DMS114 treated with DMSO at 0.1 percent for 48 hours (cell line): Measurements from ENCODE around the gene TNFAIP8L2.
A peak's percentile ranks its signal among the peaks of the same experiment; 100 is the strongest.

ENCODE experiments used
- DNase-seq: peaks from one replicate; lab custom pipeline; 2025; ENCODE audit not compliant: unreplicated experiment; lab: John Stamatoyannopoulos, UW

The TNFAIP8L2 gene

DNA sequence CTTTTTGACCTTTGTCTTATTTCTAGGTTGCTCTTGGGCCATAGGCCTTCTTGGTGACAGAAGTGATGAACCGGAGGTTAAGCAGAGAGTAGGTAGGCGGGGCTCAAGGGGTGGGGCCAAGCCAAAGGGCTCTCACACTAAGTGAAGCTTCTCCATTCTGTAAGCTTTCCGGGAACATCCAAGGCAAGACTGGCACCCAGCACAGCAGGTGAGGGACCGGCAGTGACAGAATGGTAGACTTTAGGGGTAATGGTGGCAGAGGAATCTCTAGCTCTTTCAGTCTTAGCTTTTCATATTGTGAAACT is at the start of gene TNFAIP8L2:
Gene TNFAIP8L2 (plus strand): TSS at position 135 of the 305 bp plus-strand sequence. CDS start 2,049 bp downstream, outside the sequence.
- no peak for DNase-seq

DNA sequence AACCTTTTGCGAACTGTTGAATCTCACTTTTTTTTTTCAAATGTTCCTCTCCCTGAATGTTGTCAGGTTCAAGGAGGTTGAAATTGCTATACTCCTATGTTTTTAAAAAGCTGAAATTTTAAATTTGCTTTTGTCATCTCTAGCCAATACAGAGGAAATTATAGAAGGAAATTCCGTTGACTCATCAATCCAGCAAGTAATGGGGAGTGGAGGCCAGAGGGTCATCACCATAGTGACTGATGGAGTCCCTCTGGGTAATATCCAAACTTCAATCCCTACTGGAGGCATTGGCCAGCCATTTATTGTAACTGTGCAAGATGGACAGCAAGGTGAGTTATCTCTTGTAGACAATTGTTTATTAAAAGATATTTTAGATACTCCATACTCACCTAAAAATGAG is 49.6 kb upstream of the TNFAIP8L2 start:
- no peak for DNase-seq

DNA sequence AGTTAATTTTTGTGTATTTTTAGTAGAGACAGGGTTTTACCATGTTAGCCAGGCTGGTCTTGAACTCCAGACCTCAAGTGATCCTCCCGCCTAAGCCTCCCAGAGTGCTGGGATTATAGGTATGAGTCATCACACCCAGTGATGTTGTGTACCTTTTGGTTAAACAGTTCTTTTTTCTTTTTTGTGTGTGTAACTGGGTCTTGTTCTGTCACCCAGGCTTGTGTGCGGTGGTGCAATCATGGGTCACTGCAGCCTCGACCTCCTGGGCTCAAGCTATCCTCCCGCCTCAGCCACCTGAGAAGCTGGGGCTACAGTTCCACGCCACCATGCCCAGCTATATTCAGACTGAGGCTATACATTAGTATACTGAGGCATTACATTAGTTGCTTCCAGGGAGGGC is 48.1 kb upstream of the TNFAIP8L2 start:
- no peak for DNase-seq

DNA sequence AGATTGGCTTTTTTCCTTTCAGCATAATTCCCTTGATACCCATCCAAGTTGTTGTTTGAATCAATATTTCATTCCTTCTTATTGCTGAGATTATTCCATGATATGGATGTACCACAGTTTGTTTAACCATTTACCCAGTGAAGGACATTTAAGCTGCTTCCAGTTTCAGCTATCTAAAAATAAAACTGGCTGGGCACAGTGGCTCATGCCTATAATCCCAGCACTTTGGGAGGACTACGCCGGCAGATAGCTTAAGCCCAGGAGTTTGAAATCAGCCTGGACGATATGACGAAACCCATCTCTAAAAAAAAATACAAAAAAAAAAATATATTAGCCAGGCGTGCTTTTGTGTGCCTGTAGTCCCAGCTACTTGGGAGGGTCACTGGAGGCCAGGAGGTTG is 42.6 kb upstream of the TNFAIP8L2 start:
- DNase-seq: no peak

DNA sequence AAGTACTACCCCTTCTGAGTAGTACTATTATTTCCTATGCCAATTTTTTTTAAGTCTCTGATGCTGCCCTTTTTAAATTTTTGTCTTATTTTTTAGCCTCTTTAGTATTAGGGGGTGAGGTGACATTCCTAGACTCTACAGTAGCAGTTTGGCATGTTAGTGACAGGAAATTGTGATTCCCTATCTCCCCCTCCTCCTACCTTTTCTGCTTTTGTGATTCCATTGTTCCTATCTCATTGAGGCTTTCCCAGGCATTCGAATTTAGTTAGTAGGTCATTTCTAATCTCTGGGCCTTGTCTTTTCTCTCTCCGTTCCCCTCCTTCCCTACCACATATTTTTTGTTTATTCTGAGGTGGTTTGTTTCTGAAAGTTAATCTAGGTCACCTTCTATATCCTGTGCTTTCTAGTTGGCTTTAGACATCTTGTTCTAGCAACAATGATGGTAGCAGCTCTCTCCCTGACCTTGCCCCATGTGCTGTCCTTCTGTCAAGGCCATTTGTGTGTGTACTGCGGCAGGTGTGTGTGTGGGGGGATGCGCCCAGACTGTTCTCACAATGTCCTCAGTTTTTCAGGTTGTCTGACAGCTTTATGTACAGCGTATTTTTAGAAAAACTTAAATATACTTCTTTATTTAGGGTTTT is 31.6 kb upstream of the TNFAIP8L2 start:
- no peak for DNase-seq

DNA sequence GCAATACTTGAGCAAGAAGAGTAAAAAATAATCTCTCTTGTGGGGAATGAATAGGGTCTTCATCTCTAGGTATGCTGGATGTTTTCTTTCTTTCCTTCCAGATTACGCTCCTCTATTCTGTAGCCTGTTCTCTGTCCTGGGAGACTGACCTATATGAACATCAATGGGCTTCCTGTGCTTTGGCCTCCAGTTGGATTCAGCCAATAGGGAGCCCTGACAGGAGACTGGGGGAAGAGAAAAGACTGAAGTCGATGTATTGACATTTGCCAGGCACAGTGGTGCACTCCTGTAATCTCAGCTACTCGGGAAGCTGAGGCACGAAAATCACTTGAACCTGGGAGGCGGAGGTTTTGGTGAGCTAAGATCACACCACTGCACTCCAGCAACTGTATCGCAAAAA is 27.6 kb upstream of the TNFAIP8L2 start:
- DNase-seq: no peak

DNA sequence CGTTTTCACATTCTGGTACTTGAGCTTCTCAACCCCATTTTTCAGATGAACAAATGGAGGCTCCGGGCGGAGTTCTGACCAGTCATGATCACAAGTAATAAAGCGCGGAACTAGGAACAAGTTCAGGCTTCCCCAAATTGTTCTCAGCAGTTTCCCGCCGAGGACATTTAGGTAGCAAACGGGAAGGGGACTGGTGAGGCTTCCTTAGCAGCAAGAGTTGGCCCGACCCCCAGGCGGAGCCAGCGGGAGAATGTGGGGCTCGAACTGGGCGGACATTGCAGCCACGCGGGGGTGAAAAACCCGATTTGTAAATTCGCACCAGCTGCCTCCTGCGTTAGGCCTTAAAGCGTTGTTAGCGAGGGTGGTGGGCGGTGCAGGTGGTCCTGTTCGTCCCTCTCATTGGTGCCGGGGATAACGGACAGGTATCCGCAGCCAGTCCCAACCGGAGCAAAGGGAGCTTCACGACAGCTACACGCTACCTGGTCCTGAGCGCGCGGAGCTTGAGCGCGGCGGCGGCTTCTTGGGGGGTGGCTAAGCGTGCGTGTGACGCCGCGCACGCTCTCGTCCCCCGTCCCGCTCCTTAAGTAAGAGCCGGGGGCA is 25.4 kb upstream of the TNFAIP8L2 start:
- DNase-seq: peak; percentile 82

DNA sequence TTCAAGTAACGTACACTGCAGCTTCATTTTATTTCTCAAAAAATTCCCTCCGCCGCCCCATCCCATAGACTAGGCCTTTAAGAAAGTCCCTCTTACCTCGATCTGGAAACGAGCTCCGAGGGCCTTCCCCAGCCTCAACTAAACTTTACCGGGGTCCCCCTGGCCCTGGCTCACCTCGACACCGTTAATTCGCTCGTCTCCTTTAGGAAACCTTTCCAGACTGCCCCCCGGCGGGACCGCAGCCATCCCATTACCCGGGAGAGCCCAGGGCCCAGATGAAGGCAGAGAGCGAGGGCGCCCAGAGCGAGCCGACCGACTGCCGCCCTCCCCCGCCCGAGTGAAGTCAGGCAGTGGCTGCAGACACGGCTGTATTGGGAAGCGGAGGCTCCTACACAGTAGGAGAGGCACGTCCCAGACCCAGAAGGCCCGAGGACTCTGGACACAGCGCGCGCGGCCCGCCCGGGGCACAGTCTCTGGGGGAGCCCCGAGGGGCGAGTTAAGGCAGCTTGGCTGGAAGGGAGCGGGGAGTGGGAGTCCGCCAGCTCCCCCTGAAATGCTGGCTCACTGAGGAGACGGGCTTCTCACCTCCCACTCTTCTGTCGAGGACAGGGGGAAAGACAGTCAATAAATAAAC is 24.6 kb upstream of the TNFAIP8L2 start:
- DNase-seq: no peak

DNA sequence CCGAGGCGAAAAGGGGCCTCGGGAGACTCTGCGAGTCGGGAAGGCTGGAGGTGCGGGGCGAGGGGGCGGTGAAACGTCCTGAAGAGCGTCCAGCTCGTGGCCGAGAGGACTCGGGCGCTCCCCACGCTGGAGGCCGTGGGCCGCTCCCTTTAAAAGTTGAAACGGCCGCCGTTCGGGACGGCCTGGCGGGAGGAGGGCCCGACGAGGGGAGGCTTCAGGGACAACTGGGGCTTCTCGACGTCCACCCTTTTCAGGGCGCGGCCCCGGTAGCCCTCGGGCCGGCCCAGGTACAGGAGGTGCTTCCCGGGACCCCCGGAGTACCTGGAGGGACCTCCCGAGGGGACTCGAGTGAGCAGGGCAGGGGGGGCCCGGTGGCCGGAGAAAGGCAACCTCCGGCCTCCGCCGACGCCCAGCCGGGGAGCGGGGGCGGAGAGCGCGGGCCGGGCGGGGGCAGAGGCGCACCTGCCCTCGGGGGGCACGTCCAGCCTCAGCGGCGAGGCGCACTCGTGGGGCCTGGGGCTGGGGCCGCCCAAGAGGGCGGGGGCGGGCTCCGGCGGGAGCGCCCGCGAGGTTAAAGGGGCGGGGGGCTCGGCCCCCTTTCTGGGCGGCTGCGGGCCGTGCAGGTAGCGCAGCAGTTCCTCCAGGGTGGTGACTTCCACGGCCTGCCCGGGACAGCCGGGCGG is 24.0 kb upstream of the TNFAIP8L2 start:
- no peak for DNase-seq

DNA sequence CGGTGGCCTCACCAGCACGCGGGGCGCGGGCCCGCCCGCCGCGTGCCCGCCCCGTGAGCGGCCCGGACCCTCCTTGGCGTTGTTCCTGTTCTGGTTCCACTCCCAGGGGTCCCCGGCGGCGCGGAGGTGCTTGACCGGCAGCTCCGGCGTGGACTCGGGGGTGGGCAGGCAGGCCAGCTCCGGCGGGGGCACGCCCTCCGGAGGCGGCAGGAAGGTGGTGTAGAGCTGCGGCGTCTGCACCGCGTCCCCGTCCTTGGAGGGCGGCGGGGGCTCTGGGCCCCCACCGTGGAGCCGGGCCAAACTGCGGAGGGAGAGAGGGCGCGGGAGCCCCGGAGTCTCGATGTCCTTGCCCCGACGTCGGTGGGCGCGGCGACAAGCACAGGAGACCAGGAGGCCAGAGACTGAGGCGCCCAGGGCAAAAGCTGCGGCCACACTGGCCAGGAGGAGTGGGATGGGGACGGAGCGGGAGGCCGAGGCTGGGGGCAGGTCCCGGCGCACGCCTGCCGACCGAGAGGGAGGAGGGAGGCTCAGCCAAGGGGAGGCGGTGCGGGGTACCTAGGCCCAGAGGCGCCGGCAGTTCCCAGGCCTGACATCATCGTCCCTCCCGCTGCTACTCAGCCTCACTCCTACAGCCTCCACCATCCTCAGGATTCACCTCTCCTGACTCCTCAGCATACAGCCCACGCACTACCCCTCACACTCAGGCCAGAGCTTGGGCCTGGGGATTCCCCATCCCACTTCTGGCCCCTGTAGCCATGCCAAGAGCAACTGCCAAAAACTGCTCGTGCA is 23.2 kb upstream of the TNFAIP8L2 start:
- no peak for DNase-seq

DNA sequence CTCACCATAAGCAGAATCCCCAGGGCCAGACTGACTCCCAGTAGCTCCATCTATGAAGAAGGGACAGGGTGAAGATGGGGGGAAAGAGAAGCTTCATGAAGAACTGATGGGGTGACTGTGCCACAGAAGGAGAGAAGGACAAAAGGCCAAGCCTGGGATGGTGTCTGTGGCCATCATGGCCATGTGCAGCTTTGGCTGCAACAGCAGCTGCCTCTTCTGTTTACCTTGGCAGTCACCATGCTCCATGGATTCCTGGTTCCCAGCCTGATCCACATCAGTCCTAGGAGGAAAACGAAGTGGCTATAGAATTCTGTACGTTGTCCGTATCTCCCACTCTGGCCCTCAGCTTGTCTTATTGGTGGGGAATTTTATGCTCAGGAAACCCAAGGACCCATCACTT is 22.1 kb upstream of the TNFAIP8L2 start:
- DNase-seq: no peak

DNA sequence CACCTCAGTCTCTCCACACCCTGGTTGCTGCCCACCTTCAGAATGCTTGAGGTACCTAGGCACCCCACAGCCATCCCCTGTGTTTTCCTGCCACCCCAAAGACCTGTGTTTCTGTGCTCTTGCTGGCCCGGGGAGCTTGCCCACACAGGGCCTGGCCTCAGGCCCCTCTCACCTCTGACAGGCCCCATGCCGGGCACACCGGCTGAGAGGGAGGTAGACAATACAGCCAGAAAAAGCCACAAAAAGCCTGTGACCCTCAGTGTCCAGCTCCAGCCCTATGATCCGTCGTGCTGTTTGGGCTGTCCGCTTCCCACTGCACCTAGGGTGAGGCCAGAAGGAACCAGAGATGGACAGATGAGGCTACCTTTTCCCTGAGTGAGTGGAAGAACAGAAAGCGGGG is 21.5 kb upstream of the TNFAIP8L2 start:
- no peak for DNase-seq

DNA sequence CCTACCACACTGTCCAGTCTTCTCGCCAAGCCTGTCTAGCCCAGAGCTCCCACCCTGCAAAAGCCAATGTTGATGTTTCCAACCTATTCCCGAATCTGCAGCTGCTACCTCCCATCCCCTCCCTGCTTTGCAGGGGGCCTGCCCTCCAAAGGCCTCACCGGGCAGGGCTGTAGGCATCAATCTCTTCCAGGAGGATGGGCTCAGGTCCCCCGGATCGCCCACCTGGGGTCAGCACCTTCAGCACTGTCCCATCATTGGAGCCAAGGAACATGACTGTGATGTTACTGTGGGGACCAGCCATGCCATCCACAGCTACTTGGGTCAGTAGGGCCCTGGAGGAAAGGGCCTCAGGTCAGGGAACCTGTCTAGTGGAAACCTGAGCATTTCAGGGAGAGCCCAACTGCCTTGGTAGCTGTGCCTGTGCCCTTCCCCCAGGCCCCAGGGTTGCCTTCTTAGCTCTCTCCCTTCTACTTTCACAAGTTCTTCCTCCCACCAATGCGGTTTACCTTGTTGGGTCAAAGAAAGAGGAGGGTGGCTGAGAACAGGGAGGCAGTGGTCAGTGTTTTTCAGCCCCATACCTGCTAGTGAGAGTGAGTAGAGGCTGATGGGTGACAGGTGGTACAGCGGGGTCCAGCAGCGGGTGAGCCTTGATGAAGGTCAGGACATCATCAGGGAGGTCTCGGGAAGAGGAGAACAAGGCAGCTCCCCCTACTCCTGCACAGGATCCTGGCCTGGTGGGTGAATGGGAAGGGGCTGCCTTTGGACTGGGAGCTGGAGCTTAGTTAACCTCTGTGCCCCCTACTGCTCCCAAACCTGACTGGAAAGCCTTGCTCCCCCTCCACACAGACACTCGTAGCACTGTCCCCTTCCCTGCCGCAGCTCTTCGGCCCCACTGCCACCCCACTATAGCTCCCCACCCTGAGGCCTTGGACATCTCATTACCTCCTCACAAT is 20.7 kb upstream of the TNFAIP8L2 start:
- no peak for DNase-seq

DNA sequence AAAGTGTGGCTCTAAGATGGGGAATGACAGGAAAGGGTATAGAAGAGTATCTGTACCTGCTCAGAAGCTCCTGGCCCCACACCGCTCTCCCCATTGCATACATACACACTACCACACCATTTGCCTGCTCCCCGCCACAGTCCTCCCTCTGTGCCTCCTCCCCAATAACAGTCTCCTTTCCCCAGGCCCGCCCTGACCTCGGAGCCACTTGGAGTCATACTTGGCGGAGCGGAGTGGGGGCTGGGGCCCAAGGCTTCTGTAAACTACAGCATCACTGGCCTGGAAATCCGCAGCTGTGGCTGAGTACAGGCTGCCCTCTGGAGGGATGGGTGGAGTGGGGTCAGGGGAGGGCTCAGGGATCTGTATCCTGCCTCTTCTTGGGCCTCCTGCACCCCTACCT is 18.7 kb upstream of the TNFAIP8L2 start:
- DNase-seq: no peak

DNA sequence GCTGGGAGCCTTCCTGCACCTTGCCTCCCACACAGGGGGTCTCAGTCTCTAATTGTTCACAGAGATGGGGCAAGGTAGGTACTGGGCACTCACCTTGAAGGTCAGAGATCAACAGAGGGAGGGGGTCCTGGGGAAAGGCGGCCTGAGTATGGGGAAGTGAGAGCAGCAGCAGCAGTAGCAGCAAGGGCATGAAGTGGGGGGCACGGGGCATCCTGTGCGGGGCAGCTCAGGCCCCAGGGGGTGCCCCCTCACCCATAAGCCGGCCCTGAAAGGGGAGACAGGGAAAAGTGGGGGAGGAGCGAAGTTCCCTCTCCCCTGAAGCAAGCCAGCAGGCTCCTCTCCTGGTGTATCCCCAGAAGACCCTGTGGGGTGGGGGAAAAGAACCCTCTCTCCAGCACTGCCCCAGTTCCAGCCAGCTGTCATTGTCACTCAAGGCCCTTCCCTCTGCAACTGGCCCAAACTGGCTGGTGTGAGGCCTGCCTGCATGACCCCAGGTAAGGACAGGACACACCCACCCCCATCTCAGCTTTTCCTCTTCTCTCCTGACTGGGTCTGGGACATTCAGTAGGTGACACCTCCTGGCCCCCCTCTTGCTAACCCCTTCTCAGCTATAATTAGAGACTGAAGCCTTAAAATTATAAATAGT is 13.9 kb upstream of the TNFAIP8L2 start:
- DNase-seq: no peak

DNA sequence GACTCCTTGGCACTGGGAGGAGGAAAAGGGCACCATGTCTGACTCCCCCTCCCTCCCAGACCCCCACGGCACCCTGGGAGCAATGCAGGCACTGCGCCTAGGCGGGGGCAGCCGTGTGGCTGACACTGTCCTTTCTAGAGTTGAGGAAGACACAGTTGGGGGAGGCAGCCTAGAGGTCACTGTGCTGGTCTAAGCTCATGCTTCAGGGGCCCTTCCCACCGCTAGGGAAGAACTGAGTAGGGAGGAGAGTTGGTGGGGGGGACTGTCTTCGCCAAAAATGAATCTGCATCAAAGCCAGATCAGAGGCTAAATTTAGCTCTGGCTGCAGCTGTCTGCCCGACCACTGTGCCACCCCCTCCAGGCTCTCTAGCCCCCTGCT is 13.4 kb upstream of the TNFAIP8L2 start:
- no peak for DNase-seq

DNA sequence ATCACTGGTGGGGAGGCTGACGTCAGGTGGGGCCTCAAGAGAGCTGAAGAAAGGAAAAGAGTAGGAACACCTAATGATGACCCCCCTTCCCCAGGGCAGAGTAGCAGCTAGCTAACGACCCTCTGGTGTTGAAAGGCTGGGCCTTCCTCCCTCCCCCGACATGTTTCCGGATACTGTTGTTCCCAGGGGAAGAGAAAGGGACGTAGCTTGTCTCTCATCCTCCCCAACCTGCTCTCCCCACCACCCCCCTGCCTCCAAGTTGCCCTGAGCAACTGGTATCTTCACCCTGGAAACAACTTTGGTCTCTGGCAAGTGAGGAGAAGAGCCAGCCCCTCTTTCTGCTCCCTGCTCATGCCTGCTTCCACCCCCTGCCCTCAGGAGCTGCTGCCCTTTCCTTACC is 12.5 kb upstream of the TNFAIP8L2 start:
- DNase-seq: no peak

DNA sequence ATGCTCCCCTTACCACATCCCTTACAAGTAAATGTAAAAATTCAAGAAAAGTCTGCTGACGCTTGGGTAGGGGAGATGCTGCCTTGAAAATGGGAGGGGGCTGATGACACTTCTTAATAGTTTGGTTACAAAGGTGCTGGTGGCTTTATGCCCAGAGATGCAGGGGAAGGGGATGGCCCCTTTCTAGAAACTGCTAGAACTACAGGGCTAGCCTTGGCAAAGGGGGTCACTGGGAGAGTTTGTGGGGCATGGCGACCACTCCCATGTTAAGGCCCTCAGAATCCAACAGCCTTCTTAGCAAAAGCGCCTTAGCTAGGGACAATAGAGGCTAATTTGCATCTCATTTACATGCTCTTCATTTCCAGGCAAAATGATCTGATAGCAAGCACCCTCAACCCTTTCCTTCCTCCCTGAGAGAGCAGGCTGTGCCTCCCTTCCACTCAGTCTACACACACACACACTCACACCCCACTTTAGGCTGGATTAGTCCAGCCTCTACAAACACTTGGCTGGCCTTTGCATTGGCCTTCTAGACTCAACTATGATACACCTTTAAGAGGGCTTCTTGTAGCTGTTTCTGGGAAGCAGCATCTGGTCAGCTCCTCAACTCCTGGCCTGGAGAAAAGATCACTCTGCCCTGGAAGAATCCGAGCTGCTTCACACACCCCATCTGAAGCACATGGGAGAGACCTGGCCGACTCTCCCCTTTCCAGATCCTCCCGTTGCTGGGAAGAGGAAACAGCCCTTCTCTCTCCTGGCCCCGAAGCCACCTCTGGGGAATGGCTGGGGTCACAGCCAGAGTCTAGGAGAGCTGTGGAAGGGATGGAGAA is 11.8 kb upstream of the TNFAIP8L2 start:
- DNase-seq: no peak
